GM19023 (cell line): ENCODE measurements around the gene MET.
"Not testable (repeated sequence)": the region's sequence is repeated elsewhere in the genome, so short reads cannot be mapped to it uniquely, and the experiment has no call there.

Source experiments
- ATAC-seq: cut with Tn5 transposase; IDR thresholded peaks from one replicate; pipeline ENCODE4 v1.9.1; 2021; ENCODE audit warnings: mild to moderate bottlenecking, moderate library complexity; ENCODE audit not compliant: unreplicated experiment

Gene MET

DNA sequence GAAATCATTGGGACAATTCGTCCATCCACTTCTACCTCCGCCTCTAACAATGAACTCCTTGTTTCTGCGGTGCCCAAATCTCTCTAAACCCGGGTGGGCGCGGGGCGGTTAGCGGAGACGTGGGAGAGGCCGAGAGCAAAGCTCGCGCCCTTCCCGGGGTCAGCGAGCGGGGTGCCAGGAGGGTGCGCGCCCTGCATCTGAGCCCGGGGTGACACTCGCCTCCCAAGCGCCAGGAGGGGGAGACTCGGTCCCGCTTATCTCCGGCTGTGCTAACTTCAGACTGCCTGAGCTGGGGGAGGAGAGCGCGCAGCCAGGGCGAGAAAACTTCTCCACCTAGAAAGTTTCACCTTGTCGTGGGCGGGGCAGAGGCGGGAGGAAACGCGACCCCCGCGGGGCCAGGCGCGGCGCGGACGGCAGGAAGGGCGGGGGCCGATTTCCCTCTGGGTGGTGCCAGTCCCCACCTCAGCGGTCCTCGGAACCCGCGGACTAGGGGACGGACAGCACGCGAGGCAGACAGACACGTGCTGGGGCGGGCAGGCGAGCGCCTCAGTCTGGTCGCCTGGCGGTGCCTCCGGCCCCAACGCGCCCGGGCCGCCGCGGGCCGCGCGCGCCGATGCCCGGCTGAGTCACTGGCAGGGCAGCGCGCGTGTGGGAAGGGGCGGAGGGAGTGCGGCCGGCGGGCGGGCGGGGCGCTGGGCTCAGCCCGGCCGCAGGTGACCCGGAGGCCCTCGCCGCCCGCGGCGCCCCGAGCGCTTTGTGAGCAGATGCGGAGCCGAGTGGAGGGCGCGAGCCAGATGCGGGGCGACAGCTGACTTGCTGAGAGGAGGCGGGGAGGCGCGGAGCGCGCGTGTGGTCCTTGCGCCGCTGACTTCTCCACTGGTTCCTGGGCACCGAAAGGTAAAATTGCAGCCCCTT, at the start of gene MET:
TSS of gene MET (plus strand) at position 516 of the 915 bp plus-strand sequence. CDS start 26,889 bp downstream, outside the sequence.
- ATAC-seq, result peak; percentile 90

DNA sequence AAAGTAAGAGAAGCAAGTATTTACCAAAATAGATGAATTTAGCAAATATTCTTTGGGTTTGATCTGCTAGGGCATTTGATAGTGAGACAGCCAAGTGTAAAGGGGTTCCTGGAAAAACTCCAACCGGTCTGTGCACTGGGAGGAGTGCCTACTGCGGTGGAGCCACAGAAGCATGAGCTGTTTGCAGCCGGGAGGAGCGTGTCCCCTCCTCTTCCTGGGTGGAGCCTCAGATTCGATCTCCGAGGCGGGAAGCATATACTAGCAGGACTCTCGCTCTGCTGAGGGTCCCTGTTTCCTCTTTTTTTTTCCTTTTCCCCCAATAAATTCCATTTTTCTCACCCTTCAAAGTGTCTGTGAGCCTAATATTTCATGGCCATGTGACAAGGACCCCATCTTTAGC, 45.1 kb upstream of the MET start:
- no peak for ATAC-seq

DNA sequence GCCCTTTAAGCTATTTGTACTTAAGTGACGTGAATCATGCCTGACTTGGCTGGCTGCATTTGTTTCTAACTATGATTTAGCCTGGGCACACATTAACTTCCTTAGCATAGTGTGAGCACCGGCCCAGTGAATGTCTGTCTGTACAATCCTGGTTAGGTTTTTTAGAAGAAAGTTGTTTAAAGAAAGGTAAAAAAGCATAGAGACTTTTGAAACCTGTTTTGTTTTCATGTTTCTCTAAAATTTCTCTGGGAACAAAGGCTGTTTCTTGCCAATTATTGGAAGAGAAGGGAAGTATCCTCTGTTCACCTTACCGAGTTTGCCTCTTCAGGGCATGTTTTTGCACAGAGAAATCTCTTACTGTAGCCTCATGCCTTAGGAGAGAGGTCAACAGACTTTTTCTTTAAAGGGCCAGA, 42.9 kb upstream of the MET start:
- no peak for ATAC-seq

DNA sequence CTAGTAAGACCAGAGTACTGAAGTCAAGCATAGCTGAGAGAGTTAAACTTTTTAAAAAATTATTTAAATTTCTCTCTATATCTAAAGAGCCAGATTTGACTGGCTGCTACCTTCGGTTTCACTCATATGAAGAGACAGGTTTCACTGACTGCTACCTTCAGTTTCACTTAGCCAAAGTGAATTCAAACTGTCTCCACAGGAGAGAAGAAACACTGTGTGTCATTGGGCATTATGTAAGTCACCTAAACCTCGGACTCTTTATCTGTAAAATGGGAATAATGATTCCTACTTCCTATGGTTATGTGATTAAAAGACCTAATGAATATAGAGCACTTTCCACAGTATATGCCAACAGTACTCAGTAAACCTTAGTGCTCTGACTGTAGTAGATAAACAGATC, 41.6 kb upstream of the MET start:
- peak; percentile 91 for ATAC-seq

DNA sequence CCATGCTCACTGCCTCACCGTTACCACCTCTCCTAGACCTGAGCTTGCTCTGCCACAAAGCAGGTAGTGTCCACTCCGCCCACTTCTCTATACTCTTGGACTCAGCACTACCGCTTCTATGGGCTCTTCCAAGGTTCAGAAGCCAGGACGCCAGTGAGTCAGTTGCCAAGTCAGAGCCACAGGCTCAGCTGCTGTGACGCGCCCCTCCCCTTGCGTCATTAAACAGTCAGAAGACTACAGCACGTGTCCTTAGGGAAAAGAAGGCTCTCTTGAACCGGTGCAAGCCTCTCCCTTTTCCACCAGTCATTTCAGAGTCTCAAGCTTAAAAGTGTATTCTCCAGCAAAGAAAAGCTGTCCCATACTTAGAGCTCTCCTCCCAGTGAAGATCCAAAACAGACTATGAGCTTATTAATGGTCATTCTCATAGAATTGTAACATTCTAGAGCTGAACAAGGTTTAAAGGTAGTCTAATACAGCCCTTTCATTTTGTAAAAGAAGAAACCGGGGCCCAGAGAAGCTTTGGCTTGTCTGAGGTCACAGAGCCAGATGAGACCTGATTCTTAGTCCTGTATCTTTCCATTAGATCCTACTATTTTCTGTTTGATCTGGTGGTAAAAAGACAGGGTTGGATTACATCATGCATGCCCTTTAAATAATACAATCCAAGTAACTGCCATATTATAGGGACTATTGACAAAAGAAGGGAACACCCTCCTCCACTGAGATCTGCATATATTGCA, 40.9 kb upstream of the MET start:
- ATAC-seq, result peak; percentile 46

DNA sequence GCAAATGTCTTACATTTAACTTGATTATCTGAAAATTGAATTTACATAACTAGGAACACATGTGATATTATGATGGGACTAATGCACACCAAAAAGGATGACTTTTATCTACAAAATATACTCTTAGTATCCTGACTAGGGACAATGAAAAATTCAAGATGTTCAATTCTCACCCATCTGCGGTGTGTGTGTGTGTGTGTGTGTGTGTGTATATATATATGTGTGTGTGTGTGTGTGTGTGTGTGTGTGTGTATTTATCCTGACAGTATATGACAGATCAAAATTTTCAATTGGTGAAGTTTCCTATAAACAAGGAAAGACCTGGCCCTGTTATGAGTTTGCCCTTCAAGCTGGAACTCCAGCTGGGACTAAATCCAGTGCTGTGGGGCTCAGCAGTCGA, 40.3 kb upstream of the MET start:
- ATAC-seq, result no peak

DNA sequence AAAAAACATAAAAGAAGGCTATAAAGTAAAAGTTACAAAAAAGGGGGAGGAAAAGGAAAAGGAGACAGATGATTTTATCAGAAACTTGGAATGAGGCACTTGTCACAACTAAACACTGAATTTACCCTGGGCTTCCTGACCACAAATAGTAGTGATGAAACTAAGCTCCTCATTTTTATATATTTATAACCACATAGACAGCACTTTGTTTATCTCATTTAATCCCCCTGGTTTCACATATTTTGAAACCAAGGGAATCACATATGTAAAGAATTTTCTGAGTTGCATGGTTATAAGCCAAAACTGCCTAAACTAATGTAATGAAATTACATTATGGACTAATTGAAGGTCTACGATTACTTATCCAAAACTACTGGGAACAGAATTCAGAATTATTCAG, 39.6 kb upstream of the MET start:
- ATAC-seq, result no peak

DNA sequence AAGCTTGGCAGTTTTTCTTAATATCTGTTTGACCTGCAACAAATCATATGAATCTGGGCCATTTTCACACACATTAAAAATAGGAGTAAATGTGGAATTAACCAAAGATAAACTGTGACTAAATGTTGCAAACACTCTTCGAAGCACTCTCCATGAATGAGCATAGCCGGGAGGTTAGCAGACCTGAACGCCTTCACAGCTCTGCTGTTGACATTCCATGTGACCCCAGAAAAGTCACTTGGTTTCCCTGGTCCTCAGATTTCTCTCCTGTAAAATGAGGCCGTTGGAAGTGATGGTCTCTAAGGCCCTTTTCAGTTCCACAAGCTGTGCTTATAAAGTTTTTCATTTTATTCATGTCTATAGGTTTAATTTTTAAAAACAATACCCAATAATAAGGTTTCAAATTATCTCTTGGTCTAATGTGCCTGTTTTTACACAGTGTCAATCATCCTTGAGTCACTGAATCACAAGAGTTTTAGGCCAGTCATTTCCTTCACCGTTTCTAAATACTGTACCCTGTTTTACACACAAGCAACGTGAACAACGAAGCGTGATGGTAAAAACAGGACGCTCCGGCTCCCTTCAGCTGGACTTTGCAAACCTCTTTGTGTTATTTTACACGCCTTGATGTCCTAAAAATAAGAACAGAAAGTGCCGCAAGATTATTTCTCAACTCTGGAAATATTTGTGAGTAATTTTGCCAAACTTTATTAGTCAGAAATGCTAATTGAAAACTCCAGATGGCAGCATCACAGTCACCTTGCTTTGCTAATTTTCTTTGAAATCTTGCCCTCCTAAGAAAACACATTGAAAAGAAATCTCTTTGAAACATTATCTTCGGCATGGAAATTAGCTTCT, 38.6 kb upstream of the MET start:
- ATAC-seq, result peak; percentile 46

DNA sequence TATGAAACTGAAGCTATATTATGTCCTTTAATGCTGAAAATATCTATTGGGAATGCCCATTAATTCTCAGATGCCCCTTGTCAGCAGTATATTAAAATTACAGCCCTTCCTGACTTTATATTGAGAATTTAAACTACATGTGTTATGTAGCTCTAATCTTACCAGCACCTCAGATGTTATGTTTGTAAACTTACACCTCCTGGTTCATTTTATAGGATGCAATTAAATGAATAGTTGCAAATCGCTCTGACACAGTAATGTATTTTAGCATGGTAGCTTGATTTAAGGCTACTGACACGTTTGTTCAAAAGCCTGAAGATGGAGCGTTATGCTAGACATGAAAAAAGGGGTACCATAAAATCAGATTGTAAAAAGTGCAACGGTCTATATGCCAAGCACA, 35.0 kb upstream of the MET start:
- no peak for ATAC-seq

DNA sequence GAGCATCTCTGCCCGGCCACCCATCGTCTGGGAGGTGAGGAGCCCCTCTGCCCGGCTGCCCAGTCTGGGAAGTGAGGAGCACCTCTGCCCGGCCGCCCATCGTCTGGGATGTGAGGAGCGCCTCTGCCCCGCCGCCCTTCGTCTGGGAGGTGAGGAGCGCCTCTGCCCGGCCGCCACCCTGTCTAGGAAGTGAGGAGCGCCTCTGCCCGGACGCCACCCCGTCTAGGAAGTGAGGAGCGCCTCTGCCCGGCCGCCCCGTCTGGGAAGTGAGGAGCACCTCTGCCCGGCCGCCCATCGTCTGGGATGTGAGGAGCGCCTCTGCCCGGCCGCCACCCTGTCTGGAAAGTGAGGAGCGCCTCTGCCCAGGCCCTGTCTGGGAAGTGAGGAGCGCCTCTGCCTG, 33.4 kb upstream of the MET start:
- not testable (repeated sequence) for ATAC-seq

DNA sequence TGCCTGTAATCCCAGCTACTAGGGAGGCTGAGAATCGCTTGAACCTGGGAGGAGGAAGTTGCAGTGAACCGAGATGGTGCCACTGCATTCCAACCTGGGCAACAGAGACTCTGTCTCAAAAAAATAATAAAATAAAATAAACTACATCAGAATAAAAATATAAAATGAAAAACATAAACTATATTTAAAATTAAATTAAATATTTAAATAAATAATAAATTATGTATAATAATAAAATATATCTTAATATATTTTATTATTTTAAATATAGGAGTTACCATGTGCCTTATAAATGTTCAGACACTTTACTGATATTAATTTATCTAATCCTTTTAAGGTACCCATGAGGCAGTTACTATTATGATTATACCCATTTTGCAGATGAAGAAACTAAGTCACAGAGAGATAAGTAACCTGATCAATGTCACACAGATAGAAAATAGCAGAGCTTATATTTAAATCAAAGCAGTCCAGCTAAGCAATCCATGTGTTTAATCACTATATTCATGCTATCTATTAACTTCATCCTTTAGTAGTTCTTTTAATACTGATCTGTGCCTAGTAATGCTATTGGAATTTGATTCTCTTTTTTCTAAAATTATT, 30.3 kb upstream of the MET start:
- no peak for ATAC-seq

DNA sequence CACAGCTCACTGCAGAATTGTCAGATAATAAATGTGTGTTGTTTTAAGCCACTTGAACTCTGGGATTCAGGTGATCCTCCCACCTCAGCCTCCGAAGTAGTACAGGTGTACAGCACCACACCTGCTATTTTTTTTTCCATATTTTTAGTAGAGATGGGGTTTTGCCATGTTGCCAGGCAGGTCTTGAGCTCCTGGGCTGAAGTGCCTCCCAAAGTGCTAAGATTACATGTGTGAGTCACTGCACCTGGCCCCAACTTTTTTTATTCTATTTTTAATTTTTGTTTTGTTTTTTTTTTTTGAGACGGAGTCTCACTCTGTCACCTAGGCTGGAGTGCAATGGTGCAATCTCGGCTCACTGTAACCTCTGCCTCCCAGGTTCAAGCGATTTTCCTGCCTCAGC, 28.8 kb upstream of the MET start:
- ATAC-seq, result not testable (repeated sequence)

DNA sequence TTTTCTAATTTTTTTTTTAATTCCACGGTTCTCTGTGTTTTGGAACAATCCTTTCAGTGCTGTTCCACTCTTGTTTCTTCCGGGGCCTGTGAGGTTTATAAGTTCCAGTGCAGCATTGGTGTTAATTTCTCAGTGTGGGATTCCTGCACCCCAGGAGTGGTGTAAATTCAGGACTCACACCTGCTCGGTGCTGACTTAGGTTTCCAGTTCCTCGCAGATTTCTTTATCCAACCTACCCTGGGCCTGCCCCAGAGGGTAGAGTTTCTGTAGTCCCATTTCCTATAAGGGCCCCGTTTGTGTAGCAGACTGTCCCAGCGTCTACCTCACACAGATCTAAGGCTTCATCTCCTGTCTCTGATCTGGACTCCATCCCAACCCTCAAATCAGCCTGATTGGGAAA, 27.4 kb upstream of the MET start:
- ATAC-seq, result no peak

DNA sequence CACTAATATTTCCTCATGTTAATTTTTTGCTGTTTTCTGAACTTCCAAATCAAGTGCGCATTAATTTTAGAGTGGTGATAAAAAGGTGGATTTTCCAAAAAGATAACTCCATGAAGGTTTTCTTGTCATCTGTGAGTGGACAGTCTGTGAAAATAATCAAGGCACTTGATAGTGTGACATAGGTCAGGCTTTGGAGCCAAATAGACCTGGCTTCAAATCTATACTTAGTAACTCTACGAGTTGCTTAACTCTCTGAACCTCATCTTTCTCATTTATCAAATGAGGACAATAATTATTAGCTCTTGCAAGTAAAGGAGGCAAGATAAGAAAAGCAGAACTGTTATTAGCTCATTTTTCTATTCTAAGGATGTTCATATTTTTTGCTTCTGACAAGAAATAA, 24.7 kb upstream of the MET start:
- no peak for ATAC-seq

DNA sequence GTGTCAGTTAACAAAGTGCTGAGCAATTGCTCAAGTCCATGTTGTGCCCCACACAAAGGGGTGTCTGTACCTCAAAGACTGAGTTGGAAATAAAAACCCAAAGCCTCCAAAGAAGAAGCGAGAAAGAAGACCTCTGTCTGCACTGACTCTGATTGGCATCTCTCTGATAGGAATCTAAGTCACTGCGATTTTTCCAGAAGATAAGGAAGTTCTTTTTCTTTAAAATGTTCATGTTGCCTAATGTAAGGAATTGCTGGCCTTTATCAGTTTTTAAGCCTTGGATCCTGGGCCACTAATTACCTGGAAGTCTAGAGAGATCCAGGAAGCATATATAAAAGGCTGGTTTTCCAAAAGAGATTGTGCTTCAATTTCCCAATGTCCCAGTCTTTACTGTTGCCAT, 24.1 kb upstream of the MET start:
- ATAC-seq, result no peak

DNA sequence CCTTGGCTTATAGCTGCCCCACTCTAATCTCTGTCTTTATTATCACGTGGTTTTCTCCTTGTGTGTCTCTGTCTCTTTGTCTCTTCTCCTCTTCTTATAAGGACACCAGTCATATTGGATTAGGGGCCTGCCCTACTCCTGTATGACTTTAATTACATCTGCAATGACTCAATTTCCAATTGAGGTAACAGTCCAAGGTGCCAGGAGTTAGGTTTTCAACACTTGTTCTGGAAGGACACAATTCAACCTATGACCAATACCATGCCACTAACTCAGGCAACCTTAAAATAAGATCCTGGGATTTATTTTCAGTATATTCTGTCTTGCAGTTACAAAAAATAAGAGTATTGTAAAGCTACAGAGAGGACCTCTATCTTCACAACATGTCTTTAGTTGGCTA, 21.6 kb upstream of the MET start:
- ATAC-seq, result no peak

DNA sequence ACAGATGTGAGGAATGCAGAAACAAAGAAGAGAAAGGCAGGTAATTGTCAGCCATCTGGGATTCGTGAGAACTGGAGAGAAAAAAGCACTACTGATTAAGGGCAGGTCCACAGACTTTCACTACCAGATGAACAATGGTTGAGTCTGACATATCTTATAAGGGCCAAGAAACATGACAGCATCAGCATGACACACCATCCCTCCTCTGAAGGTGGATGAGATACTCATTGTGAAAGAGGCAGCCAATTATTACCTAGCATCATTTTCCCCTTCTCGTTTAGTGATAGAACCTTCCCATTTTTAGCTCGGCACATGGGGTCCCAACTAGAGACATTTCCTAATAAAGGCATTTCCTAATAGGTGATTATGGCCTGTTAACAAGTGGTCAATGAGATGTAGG, 19.2 kb upstream of the MET start:
- ATAC-seq, result peak; percentile 47

DNA sequence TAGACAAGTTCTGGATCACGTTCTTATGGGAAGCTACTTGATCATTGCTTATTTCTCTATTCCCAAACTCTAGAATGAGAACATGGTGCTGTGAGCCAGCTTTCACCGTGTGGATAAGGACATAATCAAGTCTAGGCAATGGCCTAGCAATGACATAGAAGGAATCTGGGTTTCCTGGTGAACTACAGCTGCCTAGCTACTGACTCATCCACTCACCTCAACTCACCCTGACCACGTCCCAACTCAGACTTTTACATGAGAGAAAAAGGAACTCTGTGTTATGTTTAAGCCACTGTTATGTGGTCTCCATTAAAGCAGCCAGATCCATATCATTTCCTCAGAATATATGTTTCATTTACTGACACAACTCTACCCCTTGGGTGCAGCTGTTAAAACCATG, 18.8 kb upstream of the MET start:
- ATAC-seq, result peak; percentile 47

DNA sequence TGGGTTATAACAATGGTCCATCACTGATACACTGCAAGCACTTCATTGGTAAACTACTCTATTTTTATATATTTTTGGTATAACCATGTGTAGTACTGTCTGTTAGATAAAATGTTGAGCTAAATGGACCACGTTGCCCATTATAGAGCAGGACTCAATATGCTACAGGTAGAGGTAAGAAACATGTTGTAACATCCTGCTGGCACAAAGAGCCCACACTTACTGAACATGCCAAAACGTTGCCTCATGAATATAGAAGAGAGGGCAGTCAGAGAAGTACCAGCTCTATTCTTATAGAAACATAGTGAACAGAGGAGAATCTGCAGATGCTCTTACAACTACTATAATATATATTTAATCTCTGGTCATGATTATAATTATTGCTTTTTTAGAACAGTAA, 18.4 kb upstream of the MET start:
- ATAC-seq, result peak; percentile 18

DNA sequence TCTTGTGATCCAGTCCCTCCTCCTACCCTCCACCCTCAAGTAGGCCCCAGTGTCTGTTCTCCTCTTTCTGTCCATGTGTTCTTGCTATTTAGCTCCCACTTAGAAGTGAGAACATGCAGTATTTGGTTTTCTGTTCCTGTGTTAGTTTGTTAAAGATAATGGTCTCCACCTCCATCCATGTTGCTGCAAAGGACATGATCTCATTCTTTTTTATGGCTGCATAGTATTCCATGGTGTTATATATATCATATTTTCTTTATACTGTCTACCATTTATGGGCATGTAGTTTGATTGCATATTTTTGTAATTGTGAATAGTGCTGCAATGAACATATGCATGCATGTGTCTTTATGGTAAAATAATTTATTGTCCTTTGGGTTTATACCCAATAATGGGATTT, 12.7 kb upstream of the MET start:
- not testable (repeated sequence) for ATAC-seq

DNA sequence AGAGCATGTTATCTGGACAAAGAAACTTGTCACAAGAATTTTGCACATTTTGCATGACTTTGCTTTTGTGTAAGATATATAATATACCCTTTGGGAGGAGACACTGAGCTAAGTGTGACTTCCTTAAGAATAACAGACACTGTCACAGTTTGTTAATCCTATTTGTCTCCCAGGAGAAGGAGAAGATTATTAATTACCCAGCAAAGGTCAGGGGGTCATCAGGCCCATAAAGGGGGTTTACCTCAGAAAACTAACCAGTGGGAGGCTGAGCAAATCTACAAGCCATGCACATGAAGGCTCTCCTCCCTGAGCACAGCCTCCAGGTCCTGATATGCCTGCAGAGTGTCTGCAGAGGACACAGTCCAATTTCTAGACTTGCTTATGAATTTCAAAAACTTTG, 10.1 kb upstream of the MET start:
- no peak for ATAC-seq
